ENCODE data around the gene PCDH15. TPM values are rescaled to one million over a fixed set of nuclear protein-coding genes. Genes with fewer than 3 reads are reported as not detected.

The PCDH15 gene
- total RNA-seq, 4 donors from 2014 or later: 0.32 TPM; not detected in 3

DNA sequence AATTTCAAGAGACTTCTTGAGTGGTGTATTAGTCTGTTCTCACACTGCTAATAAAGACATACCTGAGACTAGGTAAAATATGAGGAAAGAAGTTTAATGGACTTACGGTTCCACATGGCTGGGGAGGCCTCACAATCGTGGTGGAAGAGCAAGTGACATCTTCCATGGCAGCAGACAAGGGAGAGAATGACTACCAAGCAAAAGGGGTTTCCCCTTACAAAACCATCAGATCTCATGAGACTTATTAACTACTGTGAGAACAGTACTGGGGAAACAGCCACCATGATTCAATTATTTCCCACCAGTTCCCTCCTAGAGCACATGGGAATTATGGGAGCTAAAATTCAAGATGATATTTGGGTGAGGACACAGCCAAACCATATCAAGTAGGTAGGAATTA is 150.5 kb downstream of the PCDH15 start:
- TF ChIP-seq, protein P1, sequence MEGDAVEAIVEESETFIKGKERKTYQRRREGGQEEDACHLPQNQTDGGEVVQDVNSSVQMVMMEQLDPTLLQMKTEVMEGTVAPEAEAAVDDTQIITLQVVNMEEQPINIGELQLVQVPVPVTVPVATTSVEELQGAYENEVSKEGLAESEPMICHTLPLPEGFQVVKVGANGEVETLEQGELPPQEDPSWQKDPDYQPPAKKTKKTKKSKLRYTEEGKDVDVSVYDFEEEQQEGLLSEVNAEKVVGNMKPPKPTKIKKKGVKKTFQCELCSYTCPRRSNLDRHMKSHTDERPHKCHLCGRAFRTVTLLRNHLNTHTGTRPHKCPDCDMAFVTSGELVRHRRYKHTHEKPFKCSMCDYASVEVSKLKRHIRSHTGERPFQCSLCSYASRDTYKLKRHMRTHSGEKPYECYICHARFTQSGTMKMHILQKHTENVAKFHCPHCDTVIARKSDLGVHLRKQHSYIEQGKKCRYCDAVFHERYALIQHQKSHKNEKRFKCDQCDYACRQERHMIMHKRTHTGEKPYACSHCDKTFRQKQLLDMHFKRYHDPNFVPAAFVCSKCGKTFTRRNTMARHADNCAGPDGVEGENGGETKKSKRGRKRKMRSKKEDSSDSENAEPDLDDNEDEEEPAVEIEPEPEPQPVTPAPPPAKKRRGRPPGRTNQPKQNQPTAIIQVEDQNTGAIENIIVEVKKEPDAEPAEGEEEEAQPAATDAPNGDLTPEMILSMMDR (IDR thresholded peaks at IDR 0.05): no peak
- DNase-seq (ENCODE audit: low spot score) (no peak), ATAC-seq (ENCODE audit: low FRiP score) (no peak)

DNA sequence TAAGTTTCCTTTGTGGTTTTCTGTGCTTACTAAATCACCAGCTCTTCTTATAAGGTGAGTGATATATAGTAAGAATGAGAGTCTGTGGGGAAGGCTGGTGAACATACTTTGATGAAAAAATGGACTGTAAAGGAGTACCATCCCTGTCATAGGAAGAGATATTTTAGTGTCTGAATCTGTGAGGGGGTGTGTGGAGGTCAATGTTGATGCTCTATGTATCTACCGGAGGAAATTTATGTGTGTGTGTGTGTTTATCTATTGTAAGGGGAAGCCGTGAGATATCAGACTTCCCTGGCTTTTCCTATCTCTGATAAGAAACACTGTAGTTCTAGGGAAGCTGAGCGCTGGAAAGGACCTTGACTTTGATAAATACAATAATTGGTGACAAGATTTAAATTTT is 179.0 kb downstream of the PCDH15 start:
- ATAC-seq (ENCODE audit: low FRiP score): no peak
- TF ChIP-seq, protein P1 (IDR thresholded peaks at IDR 0.05): no peak
- no peak for DNase-seq (ENCODE audit: low spot score)

DNA sequence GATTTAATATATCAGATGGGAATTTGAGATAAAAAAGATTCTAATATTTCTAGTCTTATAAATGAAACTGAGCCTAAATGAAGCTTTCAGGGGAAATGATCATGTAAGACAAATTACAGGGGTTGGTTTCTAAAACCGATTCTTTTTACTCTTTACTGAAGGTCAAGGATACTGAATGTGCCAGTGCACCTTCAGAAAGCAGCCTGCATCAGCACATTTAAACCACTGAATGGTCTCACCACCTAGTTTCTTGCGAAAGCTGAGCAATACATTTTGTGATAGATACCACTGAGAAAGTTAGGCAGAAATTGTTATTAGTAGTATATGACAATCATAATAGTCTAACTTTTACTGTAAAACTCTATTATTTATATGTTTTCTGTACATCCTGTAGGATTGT is 180.7 kb downstream of the PCDH15 start:
- TF ChIP-seq, protein P1 (IDR thresholded peaks at IDR 0.05): no peak
- DNase-seq (ENCODE audit: low spot score) (no peak), ATAC-seq (ENCODE audit: low FRiP score) (no peak)

DNA sequence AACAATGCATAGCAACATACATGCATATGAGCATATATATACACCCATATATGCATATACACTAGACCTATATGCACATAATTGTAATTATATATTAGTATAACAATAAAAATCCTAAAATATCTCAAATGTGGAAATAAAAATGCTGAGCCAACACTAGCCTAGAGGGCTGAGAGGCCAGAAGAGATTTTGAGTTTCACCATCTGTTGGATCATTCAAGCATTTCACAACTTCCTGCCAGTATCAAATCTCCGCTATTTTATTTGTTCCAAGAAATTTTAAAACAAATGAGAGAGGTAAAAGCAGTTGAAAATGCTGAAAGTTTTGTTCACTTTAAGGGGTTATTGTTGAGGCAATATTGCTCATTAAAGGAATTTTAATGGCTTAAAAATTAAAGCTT is 187.0 kb downstream of the PCDH15 start:
- DNase-seq (ENCODE audit: low spot score): no peak
- TF ChIP-seq, protein P1 (IDR thresholded peaks at IDR 0.05): no peak
- ATAC-seq (ENCODE audit: low FRiP score): no peak

DNA sequence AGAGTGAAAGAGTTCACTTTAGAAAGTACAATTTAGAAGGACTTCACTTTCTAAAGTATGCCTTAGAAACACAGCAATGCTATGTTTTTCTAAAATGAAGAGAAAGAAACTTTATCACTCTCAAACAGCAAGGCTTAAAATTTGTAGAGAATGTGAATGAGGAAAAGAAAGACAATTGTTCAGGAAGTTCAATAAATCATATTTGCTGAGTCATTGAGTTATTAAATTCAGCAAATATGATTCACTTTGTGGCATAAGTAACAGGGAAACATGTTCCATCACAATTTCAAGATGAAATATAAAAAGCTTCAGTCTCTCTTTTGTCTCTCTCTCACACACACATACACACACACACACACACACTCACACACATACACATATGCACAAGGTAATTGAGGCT is 187.9 kb downstream of the PCDH15 start:
- no peak for DNase-seq (ENCODE audit: low spot score)
- TF ChIP-seq, protein P1 (IDR thresholded peaks at IDR 0.05): no peak
- no peak for ATAC-seq (ENCODE audit: low FRiP score)

DNA sequence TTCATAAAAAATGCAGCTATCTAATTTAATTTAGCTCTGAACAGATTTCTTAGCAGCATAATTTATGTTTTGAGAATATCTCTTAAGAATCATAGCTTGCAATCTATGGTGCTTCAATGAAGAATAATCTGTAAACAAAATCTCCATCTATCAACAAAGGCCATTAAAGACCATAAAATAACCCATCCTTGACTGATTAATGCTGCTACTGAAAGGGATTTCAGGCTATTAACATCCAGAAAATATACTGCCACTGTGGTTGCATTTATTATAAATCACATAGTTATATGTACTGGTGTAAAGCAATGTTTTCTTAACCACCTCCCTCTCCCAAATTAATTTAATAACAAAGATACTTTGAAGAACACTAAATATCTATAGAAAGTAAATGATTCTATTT is 191.6 kb downstream of the PCDH15 start:
- ATAC-seq (ENCODE audit: low FRiP score): no peak
- TF ChIP-seq, protein P1 (IDR thresholded peaks at IDR 0.05): no peak
- no peak for DNase-seq (ENCODE audit: low spot score)

DNA sequence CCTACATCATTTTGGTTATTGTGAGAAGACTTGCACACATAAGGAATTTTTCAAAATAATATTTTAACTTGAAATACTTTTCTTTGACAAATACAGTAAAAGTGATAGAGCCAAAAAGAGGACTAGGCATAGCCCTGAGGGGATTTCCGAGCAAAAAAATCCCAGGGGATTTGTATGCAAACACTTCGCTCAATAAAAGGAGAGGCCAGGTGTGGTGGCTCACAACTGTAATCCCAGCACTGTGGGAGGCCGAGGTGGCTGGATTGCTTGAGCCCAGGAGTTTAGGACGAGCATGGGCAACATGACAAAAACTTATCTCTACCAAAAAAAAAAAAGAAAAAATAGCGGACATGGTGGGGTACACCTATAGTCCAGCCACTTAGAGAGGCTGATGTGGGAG is 193.0 kb downstream of the PCDH15 start:
- DNase-seq (ENCODE audit: low spot score): no peak
- ATAC-seq (ENCODE audit: low FRiP score): no peak
- TF ChIP-seq, protein P1 (IDR thresholded peaks at IDR 0.05): no peak

Data from omental fat pad (tissue), 4 donors.